GM19025 (cell line): ENCODE measurements around the gene ARHGAP10.
A peak's percentile ranks its signal among the peaks of the same experiment; 100 is the strongest.

Experiments
- ATAC-seq: cut with Tn5 transposase; IDR thresholded peaks from one replicate; pipeline ENCODE4 v1.9.1; 2021; ENCODE audit warnings: mild to moderate bottlenecking, low read depth, moderate library complexity; ENCODE audit not compliant: unreplicated experiment

ARHGAP10 gene

GRCh38 chr4:147732518-147733235 is 789 bp downstream of the ARHGAP10 start:
- peak; percentile 12 for ATAC-seq

DNA sequence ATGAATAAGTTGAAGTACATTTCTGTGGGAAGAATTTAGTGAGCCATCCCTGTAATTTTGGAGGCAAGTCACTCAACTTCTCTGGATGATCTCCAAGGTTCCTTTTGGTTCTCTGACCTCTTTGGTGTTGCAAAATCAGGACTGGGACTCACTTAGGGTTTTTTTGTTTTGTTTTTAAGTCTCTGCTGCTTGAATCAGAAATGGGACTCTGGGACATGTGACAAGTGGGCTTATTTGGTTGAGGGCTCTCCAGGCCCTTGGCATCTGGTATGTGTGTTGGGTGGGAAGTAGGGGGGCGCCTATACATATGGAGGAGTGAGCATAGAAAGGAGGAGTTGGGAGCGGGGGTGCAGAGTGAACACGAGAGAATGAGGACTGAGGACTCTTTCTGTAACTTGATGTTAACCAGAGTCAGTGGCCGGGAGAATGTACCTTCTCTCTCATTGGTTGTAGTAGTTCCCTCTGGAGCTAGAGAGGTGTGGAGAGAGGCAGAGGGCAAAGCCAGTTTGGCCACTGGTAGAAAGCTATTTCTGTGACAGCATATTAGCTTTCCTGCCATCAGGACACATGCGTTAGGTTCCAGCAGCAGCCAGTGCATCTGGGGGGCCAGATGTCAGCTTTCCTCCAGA is 1.9 kb downstream of the ARHGAP10 start:
- no peak for ATAC-seq

- ATAC-seq = no peak
Measured at GRCh38 chr4:147734496-147734895, 2.6 kb downstream of the ARHGAP10 start.

DNA sequence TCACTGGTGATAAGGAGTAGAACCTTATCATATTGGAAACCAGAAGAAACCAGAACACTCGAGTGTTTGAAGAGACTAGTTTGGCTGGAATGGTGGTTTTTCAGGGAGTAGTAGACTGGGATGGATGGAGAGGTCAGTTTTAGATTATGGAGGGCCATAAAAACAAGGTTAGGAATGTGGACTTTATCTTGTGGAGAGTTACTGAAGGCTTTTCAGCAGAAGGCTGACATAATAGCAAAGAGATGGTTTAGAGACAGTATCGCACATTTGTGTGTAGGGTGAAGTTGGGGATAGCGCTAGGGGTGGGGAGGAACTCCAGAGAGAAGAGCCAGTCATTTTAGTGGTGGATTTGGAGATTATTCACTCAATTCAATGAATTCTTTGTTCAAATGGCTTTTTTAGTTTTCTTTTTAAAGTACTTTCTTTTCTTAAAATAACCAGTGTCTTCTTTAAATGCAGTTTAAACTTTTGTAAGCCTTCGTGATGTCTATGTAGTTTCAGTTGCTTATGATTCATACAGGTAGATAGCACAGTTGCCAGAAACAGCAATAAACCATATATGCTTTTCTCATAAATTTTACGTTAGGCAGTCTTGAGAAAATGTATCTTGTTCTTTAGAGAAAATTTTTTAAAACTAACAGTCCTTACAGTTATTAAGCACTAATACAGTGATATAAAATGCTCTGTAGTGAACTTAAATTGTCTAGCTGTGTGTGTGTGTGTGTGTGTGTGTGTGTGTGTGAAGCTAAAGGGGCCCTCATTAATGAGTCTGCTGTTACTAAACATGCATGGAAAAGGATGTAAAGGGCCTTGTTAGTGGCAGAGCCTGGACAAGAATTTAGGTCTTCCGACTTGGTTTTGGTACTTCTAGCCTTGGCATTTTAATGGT is 3.8 kb downstream of the ARHGAP10 start:
- ATAC-seq = peak; percentile 18

DNA sequence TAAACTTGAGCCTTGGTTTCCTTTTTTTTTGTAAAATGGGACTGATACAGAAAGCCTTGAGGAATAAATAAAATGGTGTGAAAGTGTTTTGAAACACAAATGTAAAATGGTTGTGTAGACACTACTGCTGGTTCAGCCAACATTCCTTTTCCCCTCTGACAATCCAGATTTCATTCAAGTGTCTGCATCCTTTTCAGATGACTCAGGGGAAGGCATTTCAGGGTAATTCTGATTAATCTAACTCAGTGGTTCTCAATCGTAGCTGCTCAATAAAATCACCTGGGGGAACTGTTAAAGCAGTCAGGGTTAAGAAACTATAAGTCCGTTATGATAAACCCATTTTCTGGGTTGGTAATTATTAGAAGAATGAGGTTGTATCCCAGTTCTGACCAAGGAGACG is 4.6 kb downstream of the ARHGAP10 start:
- ATAC-seq = no peak

GRCh38 chr4:147737623-147738022 is 5.7 kb downstream of the ARHGAP10 start:
- no peak for ATAC-seq

GRCh38 chr4:147739239-147739823 is 7.4 kb downstream of the ARHGAP10 start:
- no peak for ATAC-seq

GRCh38 chr4:147740176-147740575 is 8.3 kb downstream of the ARHGAP10 start:
- no peak for ATAC-seq

DNA sequence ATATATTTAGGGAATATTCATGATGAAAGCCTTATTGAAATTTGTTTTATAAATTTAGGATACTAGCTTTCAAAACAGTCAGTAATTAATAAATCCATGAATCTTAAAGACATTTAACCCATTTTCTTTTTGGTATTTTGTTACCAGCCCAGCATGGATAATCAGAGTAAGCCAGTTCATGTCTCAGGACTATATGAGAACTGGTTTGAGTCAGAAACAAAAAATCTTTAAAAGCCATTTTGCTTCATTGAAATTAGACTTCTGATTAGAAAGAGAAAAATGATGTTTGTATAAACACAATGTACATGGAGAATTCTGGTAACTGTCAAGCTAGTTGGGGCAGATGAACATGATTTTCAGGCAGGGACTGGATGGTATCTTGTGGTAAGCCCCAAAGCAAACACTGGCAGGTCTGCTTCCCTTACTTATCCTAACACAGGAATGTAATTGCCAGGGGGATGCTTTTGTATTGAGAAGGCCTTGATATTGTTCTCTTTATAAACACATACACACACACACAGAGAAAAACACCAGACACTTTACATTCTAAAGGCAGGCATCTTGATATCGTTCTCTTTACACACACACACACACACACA is 9.4 kb downstream of the ARHGAP10 start:
- ATAC-seq = no peak

DNA sequence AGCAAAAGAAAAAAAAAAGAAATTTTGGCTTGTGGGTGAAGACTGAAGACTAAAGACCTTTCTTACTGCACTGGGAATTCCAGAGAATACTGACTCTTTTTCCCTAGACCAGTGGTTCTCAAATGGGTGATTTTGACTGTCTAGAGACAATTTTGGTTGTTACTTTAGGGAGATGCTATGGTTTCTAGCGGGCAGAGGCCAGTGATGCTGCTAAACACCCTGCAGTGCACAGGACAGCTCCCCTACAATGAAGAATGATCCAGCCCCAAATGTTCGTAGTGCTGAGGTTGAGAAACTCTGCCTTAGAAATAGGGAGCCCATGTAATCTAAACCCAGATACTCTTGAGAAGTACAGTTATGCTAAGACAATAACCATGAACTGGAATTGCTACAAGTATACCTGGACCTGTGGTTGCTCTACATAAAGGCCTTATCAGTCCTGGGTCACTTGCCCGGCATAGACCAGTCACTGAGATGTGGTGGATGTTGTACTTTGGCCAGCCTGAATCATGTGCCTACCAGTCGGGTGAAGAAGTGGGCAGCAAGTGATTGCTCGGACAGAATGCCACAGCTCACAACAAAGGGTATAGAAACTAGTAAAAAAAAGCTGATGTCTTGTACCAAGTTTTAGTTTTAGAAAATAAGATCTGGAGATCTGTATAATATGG is 16.0 kb downstream of the ARHGAP10 start:
- ATAC-seq = no peak

- peak; percentile 93 for ATAC-seq
Measured at GRCh38 chr4:147749811-147750321, 18.0 kb downstream of the ARHGAP10 start.

- ATAC-seq = no peak
Measured at GRCh38 chr4:147753047-147753446, 21.2 kb downstream of the ARHGAP10 start.

DNA sequence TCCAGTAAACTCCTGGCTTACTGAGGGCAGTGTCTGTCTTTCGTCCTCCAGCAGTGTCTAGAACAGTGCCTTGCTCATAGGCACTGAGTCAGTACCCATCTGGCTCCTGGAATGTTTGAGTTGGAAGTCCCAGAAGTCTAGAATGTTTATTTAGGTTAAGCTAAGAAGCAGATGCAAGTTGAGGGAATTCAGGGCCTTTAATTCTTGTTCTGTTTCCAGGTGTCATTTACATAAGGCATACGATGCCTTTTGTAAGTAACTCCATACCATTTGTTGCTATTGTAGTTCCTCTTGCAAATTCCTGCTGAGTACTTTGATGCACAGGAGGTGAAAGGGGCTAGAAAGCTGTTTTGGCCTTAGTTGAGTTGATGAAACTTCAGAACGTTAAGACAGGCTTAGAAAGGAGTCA is 22.2 kb downstream of the ARHGAP10 start:
- no peak for ATAC-seq

GRCh38 chr4:147755561-147756295 is 23.8 kb downstream of the ARHGAP10 start:
- ATAC-seq = no peak

DNA sequence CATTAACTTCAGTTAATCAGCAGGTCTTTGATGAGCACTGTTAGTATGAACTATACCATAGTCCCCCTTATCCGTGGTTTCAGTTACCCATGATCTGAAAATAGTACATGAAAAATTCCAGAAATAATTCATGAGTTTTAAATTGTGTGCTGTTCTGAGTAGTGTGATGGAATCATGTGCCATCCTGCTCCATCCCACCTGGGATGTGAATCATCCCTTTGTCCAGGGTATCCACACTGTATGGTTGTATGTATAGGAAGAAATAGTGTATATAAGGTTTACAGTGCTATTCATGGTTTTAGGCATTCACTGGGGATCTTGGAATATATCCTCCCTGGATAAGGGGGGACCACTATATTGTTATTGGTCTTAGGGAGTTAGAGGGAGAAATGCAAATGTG is 24.5 kb downstream of the ARHGAP10 start:
- ATAC-seq = no peak

- no peak for ATAC-seq
Measured at GRCh38 chr4:147760176-147760575, 28.3 kb downstream of the ARHGAP10 start.

GRCh38 chr4:147760695-147761094 is 28.8 kb downstream of the ARHGAP10 start:
- ATAC-seq = peak; percentile 8

DNA sequence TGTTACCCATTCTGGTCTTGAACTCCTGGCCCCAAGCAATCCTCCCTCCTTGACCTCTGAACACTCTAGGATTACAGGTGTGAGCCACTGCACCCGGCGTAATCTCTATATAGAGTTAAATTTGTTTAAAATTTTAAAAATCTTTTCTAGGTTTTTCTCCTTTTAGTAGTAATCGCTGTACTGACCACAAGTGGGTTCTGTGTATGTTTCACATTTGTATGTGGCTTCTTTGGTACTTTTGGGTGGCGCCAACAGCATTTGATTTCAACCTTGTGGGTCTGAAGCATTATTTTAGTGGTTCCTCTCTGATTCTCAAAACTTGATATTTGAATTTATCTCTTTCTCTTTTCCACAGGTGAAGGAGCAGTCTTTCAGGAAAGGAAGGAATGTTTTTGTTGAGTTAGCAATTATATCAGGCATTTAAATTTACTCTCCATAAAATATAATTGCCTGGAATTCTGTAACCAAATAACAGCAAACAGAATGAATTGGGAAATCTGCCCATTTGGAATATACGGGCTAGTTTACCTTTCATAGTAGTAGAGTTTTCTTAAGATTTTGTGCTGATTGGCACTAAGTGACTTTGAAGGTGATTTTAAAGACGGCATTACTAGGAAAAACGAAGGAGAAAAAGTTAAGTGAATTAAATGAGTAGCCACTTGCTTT is 29.5 kb downstream of the ARHGAP10 start:
- peak; percentile 47 for ATAC-seq

- ATAC-seq = no peak
Measured at GRCh38 chr4:147764337-147764736, 32.4 kb downstream of the ARHGAP10 start.
